Measurements from ENCODE around the gene PSMB9.

GRCh38 chr6:32851025-32851424 lies 3.0 kb upstream of the PSMB9 start:
- no peak for TF ChIP-seq EZH2 (IDR thresholded peaks at IDR 0.05; ENCODE audit: insufficient read depth, poor library complexity, severe bottlenecking)
- no peak for TF ChIP-seq EZH2phosphoT487 (IDR thresholded peaks at IDR 0.05; ENCODE audit: insufficient read depth, low read depth)

All from GM23248 (cell line).